Stimulated activated CD8-positive, alpha-beta memory T cell treated with anti-CD3 and anti-CD28 coated beads, Interleukin-15, amount 100 ng/mL, for 1 hour (primary cell): ENCODE data around the gene MOB4.

Experiments used
- DNase-seq: peaks from one replicate; pipeline ENCODE4 v3.0.0-alpha.2; 2020; ENCODE audit warnings: low read depth

MOB4 gene

GRCh38 chr2:197591339-197592072 lies 75.6 kb downstream of the MOB4 start:
- DNase-seq = no peak

DNA sequence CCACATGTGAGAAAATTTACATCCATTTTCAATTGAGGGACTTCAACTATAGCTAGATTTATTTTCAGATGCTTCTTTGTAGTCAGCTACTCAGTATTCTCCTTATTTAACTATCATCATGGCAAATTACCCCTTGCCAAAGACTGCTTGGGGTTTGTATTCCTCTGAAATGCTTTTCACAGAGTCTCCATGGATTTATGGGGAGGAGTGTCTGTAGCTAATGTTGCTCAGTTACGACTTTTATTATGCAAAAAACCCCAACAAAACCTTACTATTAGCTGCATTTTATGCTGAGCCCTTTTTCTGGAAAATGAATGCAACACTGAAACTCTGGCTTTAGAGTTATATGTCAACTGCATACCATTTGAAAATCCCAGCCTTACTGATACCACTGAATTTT lies 80.9 kb downstream of the MOB4 start:
- DNase-seq = no peak

DNA sequence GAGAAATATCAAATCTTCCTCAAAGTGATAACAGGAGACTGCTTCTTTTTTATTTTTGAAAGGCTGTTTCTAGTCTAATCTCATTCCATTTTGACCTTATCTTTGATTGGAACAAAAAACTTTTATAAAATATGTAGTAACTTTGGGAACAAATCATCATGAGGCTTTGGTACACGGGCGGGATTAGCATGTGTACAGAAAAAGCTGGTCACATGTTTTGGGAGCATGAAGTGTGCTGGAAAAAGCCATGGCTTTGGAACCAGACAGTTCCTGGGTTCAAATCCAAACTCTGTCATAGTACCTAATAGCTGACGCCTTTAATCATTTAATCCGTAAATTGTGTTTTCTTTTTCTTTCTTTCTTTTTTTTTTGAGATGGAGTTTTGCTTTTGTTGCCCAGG lies 81.3 kb downstream of the MOB4 start:
- DNase-seq = no peak

GRCh38 chr2:197598450-197598849 lies 82.6 kb downstream of the MOB4 start:
- no peak for DNase-seq

DNA sequence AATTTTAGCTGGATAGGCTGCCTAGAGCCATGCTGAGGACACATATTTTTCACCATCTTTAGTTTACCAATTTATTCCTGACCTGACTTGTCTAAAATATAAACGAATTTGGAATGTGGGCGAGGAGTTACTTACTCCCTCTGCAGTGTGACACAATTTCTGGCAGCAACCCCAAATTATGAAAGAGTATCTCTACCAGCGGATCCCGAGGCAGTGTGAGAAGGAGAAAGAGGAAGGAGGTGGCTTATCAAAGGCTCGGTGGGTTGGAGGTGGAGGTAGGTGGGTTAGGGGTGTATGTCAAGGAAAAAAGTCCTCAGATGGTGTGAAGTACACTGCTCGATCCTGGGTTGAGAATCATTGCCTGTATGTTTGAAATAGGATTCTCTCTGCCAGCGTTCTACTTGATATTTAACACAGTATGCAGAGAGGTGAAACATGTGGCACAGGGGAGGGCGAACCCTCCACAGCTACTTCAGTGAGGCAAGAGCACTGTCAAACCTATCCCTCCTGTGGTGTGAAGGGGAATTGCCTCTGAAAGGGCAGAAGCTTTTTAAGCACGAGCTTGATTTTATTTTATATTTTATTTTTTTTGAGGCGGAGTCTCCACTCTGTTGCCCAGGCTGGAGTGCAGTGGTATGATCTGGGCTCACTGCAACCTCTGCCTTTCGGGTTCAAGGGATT lies 83.6 kb downstream of the MOB4 start:
- no peak for DNase-seq

DNA sequence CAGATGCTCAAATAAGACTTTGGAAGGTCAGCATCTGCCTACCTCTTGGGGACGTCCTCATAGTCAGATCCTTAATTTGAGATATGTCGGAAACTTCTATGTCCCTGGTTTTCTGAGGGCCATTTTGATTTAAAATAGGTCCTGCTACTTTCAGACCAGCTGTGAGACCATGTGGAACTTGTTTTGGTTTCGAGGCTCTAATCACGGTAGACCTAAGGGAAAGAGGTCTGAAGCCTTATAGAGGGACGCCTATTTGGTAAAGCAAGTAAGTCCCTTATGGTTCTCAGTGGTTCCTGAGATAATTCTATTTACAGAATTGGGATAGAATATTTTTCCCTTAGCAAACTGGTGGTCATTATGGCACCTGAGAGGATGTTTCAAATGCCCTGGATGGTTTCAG lies 84.4 kb downstream of the MOB4 start:
- no peak for DNase-seq

DNA sequence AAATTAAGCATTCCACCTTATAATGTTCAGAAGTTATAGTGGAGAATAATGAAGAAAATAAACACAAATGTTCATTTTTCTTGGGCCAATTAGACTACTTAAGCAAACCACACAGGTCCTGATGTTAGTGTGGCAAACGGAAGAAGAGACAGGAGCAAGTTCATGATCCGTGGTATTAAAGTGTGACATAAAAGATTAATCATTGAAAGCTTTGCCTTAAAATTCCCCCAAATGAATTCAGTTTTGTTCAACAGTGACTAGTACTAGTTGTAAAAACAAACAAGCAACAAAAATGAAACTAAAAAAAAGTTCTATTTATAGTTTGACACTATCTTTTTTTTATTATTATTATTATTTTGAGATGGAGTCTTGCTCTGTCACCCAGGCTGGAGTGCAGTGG lies 85.9 kb downstream of the MOB4 start:
- no peak for DNase-seq
